Neuronal stem cell (in vitro differentiated cells): ENCODE results near the gene IL32.
A peak's percentile ranks its signal among the peaks of the same experiment; 100 is the strongest.
"Not testable (repeated sequence)": the region's sequence is repeated elsewhere in the genome, so short reads cannot be mapped to it uniquely, and the experiment has no call there.

ENCODE experiments used
- DNase-seq: peaks from one replicate; pipeline ENCODE4 v3.0.0-alpha.2; 2013; ENCODE audit warnings: low spot score
- H2AFZ ChIP-seq: one replicate; pipeline ENCODE4 v1.6.1; 2013; ENCODE audit warnings: mild to moderate bottlenecking, low read length, inconsistent platforms
- H2AK5ac ChIP-seq: 2 replicates; pipeline ENCODE4 v1.6.1; 2013; ENCODE audit warnings: low read depth, mild to moderate bottlenecking, inconsistent platforms, low read length, moderate library complexity, mixed read lengths
- H2BK120ac ChIP-seq: 2 replicates; pipeline ENCODE4 v1.6.1; 2013; ENCODE audit warnings: low read depth, mild to moderate bottlenecking, inconsistent platforms, low read length, moderate library complexity, mixed read lengths
- H2BK12ac ChIP-seq: one replicate; pipeline ENCODE4 v1.6.1; 2013; ENCODE audit warnings: low read length, inconsistent platforms
- H2BK15ac ChIP-seq: 2 replicates; pipeline ENCODE4 v1.6.1; 2013; ENCODE audit warnings: mild to moderate bottlenecking, low read length, inconsistent platforms, mixed read lengths
- H2BK5ac ChIP-seq: one replicate; pipeline ENCODE4 v1.6.1; 2013; ENCODE audit warnings: inconsistent platforms, mild to moderate bottlenecking, low read length, moderate library complexity
- H3K14ac ChIP-seq: one replicate; pipeline ENCODE4 v1.6.1; 2013; ENCODE audit warnings: low read length, inconsistent platforms
- H3K18ac ChIP-seq: 2 replicates; pipeline ENCODE4 v1.6.1; 2013; ENCODE audit warnings: low read length, inconsistent platforms
- H3K23ac ChIP-seq: 2 replicates; pipeline ENCODE4 v1.6.1; 2013; ENCODE audit warnings: low read depth, mild to moderate bottlenecking, mixed read lengths, low read length, inconsistent platforms; ENCODE audit not compliant: poor library complexity
- H3K27ac ChIP-seq: replicated peaks from 3 replicates; pipeline ENCODE4 v1.5.1; 2013; ENCODE audit warnings: low read length, inconsistent platforms
- H3K27me3 ChIP-seq, 3 experiments: 2 replicates each; pipeline ENCODE4 v1.6.1; 2013; ENCODE audit warnings: low read length in 3 of 3, mild to moderate bottlenecking in 2 of 3, inconsistent platforms in 1 of 3, low read depth in 1 of 3, mixed read lengths in 1 of 3, moderate library complexity in 1 of 3; ENCODE audit not compliant: control insufficient read depth in 3 of 3, insufficient read depth in 3 of 3
- H3K36me3 ChIP-seq, 2 donors: replicated peaks in 1 of 2; 2 replicates each; pipeline ENCODE4 v1.6.1; 2013; ENCODE audit warnings: low read length in 2 of 2; ENCODE audit not compliant: control insufficient read depth in 2 of 2, insufficient read depth in 2 of 2
- H3K4ac ChIP-seq: 2 replicates; pipeline ENCODE4 v1.6.1; 2013; ENCODE audit warnings: inconsistent platforms, mild to moderate bottlenecking, low read length, moderate library complexity
- H3K4me1 ChIP-seq, 2 donors: 1 replicate in 1 of 2; 2 replicates in 1 of 2; pipeline ENCODE4 v1.6.1; 2013; ENCODE audit warnings: low read length in 2 of 2, low read depth in 1 of 2; ENCODE audit not compliant: control insufficient read depth in 2 of 2, insufficient read depth in 1 of 2
- H3K4me2 ChIP-seq: one replicate; pipeline ENCODE4 v1.6.1; 2013; ENCODE audit warnings: mild to moderate bottlenecking, low read length, inconsistent platforms; ENCODE audit not compliant: insufficient read depth, poor library complexity, severe bottlenecking
- H3K4me3 ChIP-seq, 2 donors: 2 replicates each; pipeline ENCODE4 v1.5.1; 2013; ENCODE audit warnings: low read length in 2 of 2, mild to moderate bottlenecking in 2 of 2, inconsistent platforms in 1 of 2, moderate library complexity in 1 of 2
- H3K79me1 ChIP-seq: one replicate; pipeline ENCODE4 v1.6.1; 2013; ENCODE audit warnings: low read depth, mild to moderate bottlenecking, inconsistent platforms, low read length, moderate library complexity
- H3K9ac ChIP-seq: one replicate; pipeline ENCODE4 v1.6.1; 2013; ENCODE audit warnings: mild to moderate bottlenecking, low read depth, low read length, inconsistent platforms; ENCODE audit not compliant: poor library complexity
- H3K9me3 ChIP-seq, 2 donors: replicated peaks in 1 of 2; 2 replicates each; pipeline versions ENCODE3 to v1.6.1; 2013; ENCODE audit warnings: low read length in 2 of 2, mild to moderate bottlenecking in 2 of 2, inconsistent platforms in 1 of 2, low read depth in 1 of 2, mixed read lengths in 1 of 2, moderate library complexity in 1 of 2; ENCODE audit not compliant: control insufficient read depth in 2 of 2, insufficient read depth in 1 of 2
- H4K8ac ChIP-seq: one replicate; pipeline ENCODE4 v1.6.1; 2013; ENCODE audit warnings: low read depth, mild to moderate bottlenecking, inconsistent platforms, low read length, moderate library complexity
- H4K91ac ChIP-seq: one replicate; pipeline ENCODE4 v1.6.1; 2013; ENCODE audit warnings: low read length, low read depth, mild to moderate bottlenecking, inconsistent platforms; ENCODE audit not compliant: poor library complexity
- WGBS, 2 donors: extraction: QIAGEN DNeasy Blood & Tissue Kit; methylation state at CpG; one replicate each; pipeline ENCODE4 v1.1.7; 2013; ENCODE audit warnings: missing lambda C conversion rate in 2 of 2, mixed read lengths in 1 of 2; ENCODE audit not compliant: insufficient read length in 2 of 2, insufficient replicate concordance in 1 of 2; ENCODE audit errors: extremely low coverage in 2 of 2; 5-methylcytosine and 5-hydroxymethylcytosine counted together

IL32 gene

GRCh38 chr16:3070608-3071111 lies 5.2 kb downstream of the IL32 start:
- Histone ChIP-seq H3K79me1 (no peaks in the 10 kb centered on the region), H3K23ac (no peak overlapping the region), H3K14ac (no peak overlapping the region)

GRCh38 chr16:3071655-3072054 lies 6.2 kb downstream of the IL32 start:
- Histone ChIP-seq H2BK120ac (no peak overlapping the region), H3K27ac (no peak overlapping the region), H2AFZ (no peak overlapping the region), H3K23ac (no peak overlapping the region), H3K14ac (no peak overlapping the region), H2BK15ac (no peak overlapping the region), H2BK12ac (no peak overlapping the region), H2AK5ac (no peak overlapping the region), H4K8ac (no peak overlapping the region), H3K4me1 (peaks cover 0 to 2% of the 10 kb centered on the region in 2 donors), H4K91ac (no peak overlapping the region), H3K18ac (no peak overlapping the region), H3K4me2 (no peak overlapping the region), H2BK5ac (no peak overlapping the region), H3K9me3 (no peaks in the 10 kb centered on the region), H3K9ac (no peak overlapping the region), H3K79me1 (no peaks in the 10 kb centered on the region), H3K4me3 (peak overlapping the region in 1 of 2 donors; percentile 22), H3K36me3 (no peaks in the 10 kb centered on the region), H3K4ac (no peak overlapping the region), H3K27me3 (peaks cover 0 to 37% (median 0%) of the 10 kb centered on the region in 3 experiments)
- no peak for DNase-seq
- no CpG with 5 or more reads among the region's 7 CpGs for WGBS, 2 donors

More at GRCh38 chr16:3070608-3071111, 5.2 kb downstream of the IL32 start:
- no peak for DNase-seq
- Histone ChIP-seq H3K36me3 (no peaks in the 10 kb centered on the region), H2BK12ac (no peak overlapping the region), H3K27ac (no peak overlapping the region), H3K27me3 (peaks cover 0 to 39% (median 0%) of the 10 kb centered on the region in 3 experiments), H4K91ac (no peak overlapping the region), H3K9me3 (no peaks in the 10 kb centered on the region), H2AFZ (no peak overlapping the region), H2AK5ac (no peak overlapping the region), H3K4me2 (no peak overlapping the region), H3K9ac (no peak overlapping the region), H3K4ac (no peak overlapping the region), H3K4me3 (no peak overlapping the region), H3K4me1 (peaks cover 0 to 2% of the 10 kb centered on the region in 2 donors), H4K8ac (no peak overlapping the region), H2BK15ac (no peak overlapping the region), H3K18ac (no peak overlapping the region), H2BK120ac (no peak overlapping the region), H2BK5ac (no peak overlapping the region)
- WGBS, 2 donors, result no CpG with 5 or more reads among the region's 9 CpGs

GRCh38 chr16:3072148-3072547 lies 6.7 kb downstream of the IL32 start:
- H2BK12ac ChIP-seq, H2BK120ac ChIP-seq, H3K23ac ChIP-seq, H3K4ac ChIP-seq, H3K36me3 ChIP-seq, DNase-seq, H4K8ac ChIP-seq, H2BK15ac ChIP-seq, H3K9me3 ChIP-seq, H3K18ac ChIP-seq, H3K79me1 ChIP-seq, H2AFZ ChIP-seq, H3K4me1 ChIP-seq, H3K9ac ChIP-seq, H2BK5ac ChIP-seq, H4K91ac ChIP-seq, H2AK5ac ChIP-seq, H3K4me3 ChIP-seq, H3K14ac ChIP-seq, H3K4me2 ChIP-seq, H3K27ac ChIP-seq: not testable (repeated sequence)
- no CpG with 5 or more reads among the region's 4 CpGs for WGBS, 2 donors
- peaks cover 0 to 41% (median 0%) of the 10 kb centered on the region in 3 experiments for H3K27me3 ChIP-seq

- H3K9ac ChIP-seq, H2BK120ac ChIP-seq, H2AK5ac ChIP-seq, H2BK12ac ChIP-seq, H2AFZ ChIP-seq, DNase-seq, H3K14ac ChIP-seq, H2BK5ac ChIP-seq, H3K23ac ChIP-seq, H4K91ac ChIP-seq, H3K36me3 ChIP-seq, H2BK15ac ChIP-seq, H3K27ac ChIP-seq, H3K4me1 ChIP-seq, H3K4me2 ChIP-seq, H3K9me3 ChIP-seq, H3K4me3 ChIP-seq, H3K4ac ChIP-seq, H4K8ac ChIP-seq, H3K79me1 ChIP-seq, H3K18ac ChIP-seq: not testable (repeated sequence)
- peaks cover 0 to 42% (median 0%) of the 10 kb centered on the region in 3 experiments for H3K27me3 ChIP-seq
- WGBS, 2 donors, result no CpG with 5 or more reads among the region's 18 CpGs
These were observed 7.3 kb downstream of the IL32 start for GRCh38 chr16:3072576-3073263.
